Osteocyte (in vitro differentiated cells): ENCODE measurements around the gene NFRKB. TPM values are rescaled to one million over a fixed set of nuclear protein-coding genes. Genes with fewer than 3 reads are reported as not detected.

Experiments used
- DNase-seq: peaks from one replicate; pipeline ENCODE4 v3.0.0; 2021; ENCODE audit warnings: mixed read lengths; ENCODE audit not compliant: unreplicated experiment; ENCODE audit errors: extremely low spot score
- H3K27ac Mint-ChIP-seq: one replicate; pipeline ENCODE4 v1.8.0; 2021; ENCODE audit warnings: mild to moderate bottlenecking, mixed read lengths; ENCODE audit not compliant: unreplicated experiment
- H3K27me3 Mint-ChIP-seq: one replicate; pipeline ENCODE4 v1.8.0; 2021; ENCODE audit warnings: mixed read lengths; ENCODE audit not compliant: unreplicated experiment
- H3K36me3 Mint-ChIP-seq: one replicate; pipeline ENCODE4 v1.8.0; 2021; ENCODE audit warnings: mixed read lengths; ENCODE audit not compliant: unreplicated experiment
- H3K4me1 Mint-ChIP-seq: one replicate; pipeline ENCODE4 v1.8.0; 2021; ENCODE audit warnings: mixed read lengths; ENCODE audit not compliant: unreplicated experiment
- H3K4me3 Mint-ChIP-seq: one replicate; pipeline ENCODE4 v1.8.0; 2021; ENCODE audit warnings: mild to moderate bottlenecking, moderate library complexity, mixed read lengths; ENCODE audit not compliant: unreplicated experiment
- H3K9me3 Mint-ChIP-seq: one replicate; pipeline ENCODE4 v1.8.0; 2021; ENCODE audit warnings: mixed read lengths; ENCODE audit not compliant: unreplicated experiment
- total RNA-seq: library from RNA; stranded (reverse); gene quantifications from 2 replicates; pipeline ENCODE4 v1.2.1, GENCODE V29; 2021
- TF ChIP-seq, protein P1 (sequence below): fragments of 200-600 bp; sonication (generic); IDR thresholded peaks from 2 replicates; pipeline ENCODE4 v1.5.0; 2021; ENCODE audit warnings: antibody characterized with exemption, mild to moderate bottlenecking, moderate library complexity

Gene NFRKB
- total RNA-seq, 1 donor from 2014 or later: 28.2 TPM

DNA sequence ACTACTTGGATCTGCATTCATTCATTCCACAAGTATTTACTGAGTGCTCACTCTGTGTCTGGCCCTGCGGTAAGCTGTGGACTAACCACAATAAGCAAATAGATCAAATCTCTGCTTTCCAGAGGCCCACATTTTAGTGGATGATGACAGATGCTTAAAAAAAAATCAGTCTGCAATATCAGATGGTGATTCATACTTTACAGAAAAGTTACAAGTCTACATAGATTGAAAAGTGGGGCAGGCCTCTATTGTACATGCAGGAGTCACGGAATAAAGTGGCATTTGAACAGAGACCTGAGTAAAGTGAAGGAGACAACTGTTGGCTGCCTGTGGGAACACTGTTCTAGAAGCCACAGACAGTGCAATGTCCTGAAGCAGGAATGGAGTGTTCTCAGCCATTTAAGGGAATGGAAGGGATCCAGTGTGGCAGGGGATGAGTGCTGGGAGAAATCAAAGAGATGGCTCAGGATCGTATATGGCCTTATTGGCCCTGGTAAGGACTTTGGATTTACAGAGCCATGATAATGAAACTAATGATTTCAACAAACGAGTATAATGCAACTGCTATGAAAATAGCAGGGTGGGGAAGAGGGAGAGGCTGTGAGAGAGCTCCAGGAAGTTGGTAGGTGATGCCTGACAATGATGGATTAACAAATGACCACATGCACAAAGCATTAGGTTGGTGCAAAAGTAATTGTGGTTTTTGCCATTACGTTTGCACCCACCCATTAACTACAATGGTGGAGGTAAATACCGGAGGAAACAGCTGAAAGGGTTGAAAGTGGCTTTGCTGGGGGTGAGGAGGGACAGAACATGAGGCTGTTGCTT, 48.7 kb downstream of the NFRKB start:
- no peaks in the 10 kb centered on the region for H3K36me3 Mint-ChIP-seq
- TF ChIP-seq, protein P1, sequence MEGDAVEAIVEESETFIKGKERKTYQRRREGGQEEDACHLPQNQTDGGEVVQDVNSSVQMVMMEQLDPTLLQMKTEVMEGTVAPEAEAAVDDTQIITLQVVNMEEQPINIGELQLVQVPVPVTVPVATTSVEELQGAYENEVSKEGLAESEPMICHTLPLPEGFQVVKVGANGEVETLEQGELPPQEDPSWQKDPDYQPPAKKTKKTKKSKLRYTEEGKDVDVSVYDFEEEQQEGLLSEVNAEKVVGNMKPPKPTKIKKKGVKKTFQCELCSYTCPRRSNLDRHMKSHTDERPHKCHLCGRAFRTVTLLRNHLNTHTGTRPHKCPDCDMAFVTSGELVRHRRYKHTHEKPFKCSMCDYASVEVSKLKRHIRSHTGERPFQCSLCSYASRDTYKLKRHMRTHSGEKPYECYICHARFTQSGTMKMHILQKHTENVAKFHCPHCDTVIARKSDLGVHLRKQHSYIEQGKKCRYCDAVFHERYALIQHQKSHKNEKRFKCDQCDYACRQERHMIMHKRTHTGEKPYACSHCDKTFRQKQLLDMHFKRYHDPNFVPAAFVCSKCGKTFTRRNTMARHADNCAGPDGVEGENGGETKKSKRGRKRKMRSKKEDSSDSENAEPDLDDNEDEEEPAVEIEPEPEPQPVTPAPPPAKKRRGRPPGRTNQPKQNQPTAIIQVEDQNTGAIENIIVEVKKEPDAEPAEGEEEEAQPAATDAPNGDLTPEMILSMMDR: no peak
- H3K4me3 Mint-ChIP-seq: no peak overlapping the region
- peaks cover 29% of the 10 kb centered on the region for H3K27me3 Mint-ChIP-seq
- no peaks in the 10 kb centered on the region for H3K9me3 Mint-ChIP-seq
- peaks cover 16% of the 10 kb centered on the region for H3K4me1 Mint-ChIP-seq
- DNase-seq: no peak
- H3K27ac Mint-ChIP-seq: peak overlapping the region; percentile 76

Other genes with a start within 250 kb of the NFRKB start
- not detected in 2 replicates for gene TMEM45B, start 79.7 kb downstream of the NFRKB start, total RNA-seq
- 15.3 and 17.2 TPM in 2 replicates for gene PRDM10, start 107.3 kb upstream of the NFRKB start, total RNA-seq
- 330 and 338 TPM in 2 replicates for gene APLP2, start 174.3 kb upstream of the NFRKB start, total RNA-seq